HCT116 (cell line): Measurements from ENCODE around the gene DOCK2. TPM values are rescaled to one million over a fixed set of nuclear protein-coding genes. Genes with fewer than 3 reads are reported as not detected.

Source experiments
- ATAC-seq: fragments of 200-7000 bp; cut with Tn5 transposase; 2 replicates; pipeline ENCODE4 v1.9.1; 2020; ENCODE audit warnings: mild to moderate bottlenecking, moderate library complexity
- BruUV-seq: library from RNA; stranded (reverse); fragments of 400-500 nt; replicated peaks from 2 replicates; lab custom pipeline; 2021; lab: Mats Ljungman, UMichigan
- CTCF ChIA-PET: fragments of 300-600 bp; sonication (Branson Sonifier 250); formaldehyde crosslinking; loops from one replicate; lab custom pipeline; 2021; ENCODE audit warnings: antibody characterized with exemption; lab: Charles Lee
- POLR2A ChIA-PET: fragments of 300-600, 350-600 bp; sonication (Branson Sonifier 250); formaldehyde crosslinking; loops from one replicate; lab custom pipeline; 2021; ENCODE audit warnings: antibody characterized with exemption; lab: Charles Lee
- RAD21 ChIA-PET, 2 experiments: fragments of 300-600 bp; sonication (Branson Sonifier 250); formaldehyde crosslinking; loops; one replicate each; lab custom pipeline; 2023; ENCODE audit warnings: low total read pairs in 2 of 2; ENCODE audit not compliant: uncharacterized antibody in 2 of 2, unreplicated experiment in 2 of 2, low non-redundant PET in 1 of 2; lab: Charles Lee
- DNase-seq: peaks from one replicate; pipeline ENCODE4 v3.0.0-alpha.2; 2010; ENCODE audit warnings: low read depth, low spot score
- H2AFZ ChIP-seq: fragments of 200-600 bp; shearing (Covaris generic), sonication (generic); 2 replicates; pipeline ENCODE4 v1.6.1; 2017; ENCODE audit warnings: low read depth, mixed run types, mixed read lengths, antibody characterized with exemption, low read length; ENCODE audit not compliant: poor library complexity, severe bottlenecking
- H3K27ac ChIP-seq: 2 replicates; pipeline ENCODE4 v1.5.1; 2012; ENCODE audit warnings: low read depth, low read length
- H3K27me3 ChIP-seq: fragments of 200-600 bp; sonication (generic); 2 replicates; pipeline ENCODE4 v1.6.1; 2016; ENCODE audit warnings: mixed run types, low read length, mixed read lengths; ENCODE audit not compliant: insufficient read depth
- H3K36me3 ChIP-seq, 2 experiments: fragments of 200-500 bp in 1 of 2; fragments of 200-600 bp in 1 of 2; sonication (Bioruptor generic) in 1 of 2; sonication (generic) in 1 of 2; 2 replicates each; pipeline versions ENCODE4 v1.5.1 to v1.6.1; 2014 to 2016; ENCODE audit warnings: low read length in 2 of 2, inconsistent platforms in 1 of 2, mixed read lengths in 1 of 2, mixed run types in 1 of 2; ENCODE audit not compliant: insufficient read depth in 2 of 2, control insufficient read depth in 1 of 2
- H3K4me1 ChIP-seq, 2 experiments: fragments of 200-600 bp in 1 of 2; sonication (generic) in 1 of 2; 2 replicates each; pipeline versions ENCODE4 v1.5.1 to v1.6.1; 2012 to 2017; ENCODE audit warnings: low read length in 2 of 2, inconsistent platforms in 1 of 2, mild to moderate bottlenecking in 1 of 2, mixed read lengths in 1 of 2, mixed run types in 1 of 2, moderate library complexity in 1 of 2; ENCODE audit not compliant: insufficient read depth in 2 of 2, control insufficient read depth in 1 of 2
- H3K4me2 ChIP-seq: fragments of 200-600 bp; sonication (generic); 2 replicates; pipeline ENCODE4 v1.6.1; 2017; ENCODE audit warnings: mixed run types, low read length, mixed read lengths
- H3K4me3 ChIP-seq, 2 experiments: fragments of 200-600 bp in 1 of 2; sonication (generic) in 1 of 2; replicated peaks in 1 of 2; 2 replicates each; pipeline ENCODE4 v1.5.1; 2011 to 2016; ENCODE audit warnings: low read length in 2 of 2, control low read depth in 1 of 2, low read depth in 1 of 2, mild to moderate bottlenecking in 1 of 2, mixed read lengths in 1 of 2, mixed run types in 1 of 2
- H3K79me2 ChIP-seq: fragments of 200-600 bp; sonication (generic); 2 replicates; pipeline ENCODE4 v1.6.1; 2017; ENCODE audit warnings: mild to moderate bottlenecking, mixed run types, low read length, moderate library complexity, mixed read lengths; ENCODE audit not compliant: insufficient read depth
- H3K9ac ChIP-seq: fragments of 200-600 bp; sonication (generic); 2 replicates; pipeline ENCODE4 v1.6.1; 2016; ENCODE audit warnings: low read length, mixed read lengths
- H3K9me2 ChIP-seq: fragments of 200-600 bp; sonication (generic), shearing (Covaris generic); 2 replicates; pipeline ENCODE4 v1.6.1; 2017; ENCODE audit warnings: mixed run types, mild to moderate bottlenecking, moderate library complexity; ENCODE audit not compliant: insufficient read depth
- H3K9me3 ChIP-seq, 2 experiments: fragments of 200-500 bp in 1 of 2; fragments of 200-600 bp in 1 of 2; sonication (Bioruptor generic) in 1 of 2; sonication (generic) in 1 of 2; 2 replicates each; pipeline ENCODE4 v1.6.1; 2014 to 2017; ENCODE audit warnings: low read length in 2 of 2, mixed read lengths in 2 of 2, inconsistent platforms in 1 of 2, low read depth in 1 of 2, mild to moderate bottlenecking in 1 of 2, mixed run types in 1 of 2, moderate library complexity in 1 of 2; ENCODE audit not compliant: control insufficient read depth in 1 of 2, insufficient read depth in 1 of 2
- H4K20me1 ChIP-seq: fragments of 200-600 bp; sonication (generic), shearing (Covaris generic); 2 replicates; pipeline ENCODE4 v1.6.1; 2017; ENCODE audit warnings: mixed run types, mild to moderate bottlenecking, moderate library complexity; ENCODE audit not compliant: insufficient read depth
- ATF3 ChIP-seq: IDR thresholded peaks from 2 replicates; pipeline ENCODE4 v1.6.1; 2012
- CBX3 ChIP-seq: IDR thresholded peaks from 2 replicates; pipeline ENCODE4 v1.6.1; 2012; ENCODE audit warnings: low read depth
- ELF1 ChIP-seq: IDR thresholded peaks from 2 replicates; pipeline ENCODE4 v1.6.1; 2012; ENCODE audit warnings: low read depth, borderline replicate concordance
- EZH2phosphoT487 ChIP-seq: fragments of 200-600 bp; IDR thresholded peaks from 2 replicates; pipeline ENCODE4 v1.6.1; 2018; ENCODE audit warnings: antibody characterized with exemption, borderline replicate concordance
- FOSL1 ChIP-seq: IDR thresholded peaks from 2 replicates; pipeline ENCODE4 v1.6.1; 2012; ENCODE audit warnings: low read depth
- MAX ChIP-seq: IDR thresholded peaks from 2 replicates; pipeline ENCODE4 v1.6.1; 2012
- TCF7L2 ChIP-seq: IDR thresholded peaks from 2 replicates; pipeline ENCODE4 v1.7.0; 2011; ENCODE audit warnings: borderline replicate concordance, inconsistent platforms; ENCODE audit not compliant: insufficient read depth, insufficient read length; ENCODE audit errors: extremely low read depth
- YY1 ChIP-seq: IDR thresholded peaks from 2 replicates; pipeline ENCODE4 v1.6.1; 2011; ENCODE audit warnings: low read length, low read depth, moderate library complexity, mild to moderate bottlenecking; ENCODE audit not compliant: insufficient replicate concordance; ENCODE audit errors: extremely low read depth
- ZFX ChIP-seq: fragments of 450-650 bp; IDR thresholded peaks from 2 replicates; pipeline ENCODE4 v1.6.1; 2017
- ZNF274 ChIP-seq: fragments of 200-500 bp; sonication (Bioruptor generic); IDR thresholded peaks from 2 replicates; pipeline ENCODE4 v1.6.1; 2014; ENCODE audit warnings: mild to moderate bottlenecking, low read depth, low read length, inconsistent platforms
- intact Hi-C: fragments of 100-400 bp; cut with micrococcal nuclease; formaldehyde crosslinking; loops from 2 replicates; pipeline ENCODE4 v1.10.0; 2022
- total RNA-seq: library from RNA; stranded (reverse); gene quantifications from one replicate; pipeline ENCODE4 v1.2.1, GENCODE V29; 2021; ENCODE audit not compliant: unreplicated experiment

Gene DOCK2
- total RNA-seq, 1 experiment from 2014 or later = 0.89 TPM

- TF ChIP-seq MAX (no peak), FOSL1 (no peak), ATF3 (no peak)
Observed at GRCh38 chr5:169599451-169599850, 37.6 kb upstream of the DOCK2 start (continued).

- no peak overlapping the region for H3K9ac ChIP-seq
- RAD21 ChIA-PET = no interaction called here
Observed at GRCh38 chr5:169602535-169602934, 34.5 kb upstream of the DOCK2 start.

More at GRCh38 chr5:169602535-169602934, 34.5 kb upstream of the DOCK2 start:
- ChIA-PET POLR2A (no interaction called here), CTCF (no interaction called here)
- Histone ChIP-seq H3K9me2 (no peaks in the 10 kb centered on the region), H3K79me2 (no peaks in the 10 kb centered on the region), H3K9me3 (no peaks in the 10 kb centered on the region), H3K36me3 (peaks cover 27 to 39% of the 10 kb centered on the region in 2 experiments), H3K4me2 (no peak overlapping the region), H3K4me1 (no peaks in the 10 kb centered on the region), H3K27me3 (no peaks in the 10 kb centered on the region), H3K4me3 (no peak overlapping the region), H2AFZ (no peak overlapping the region), H3K27ac (no peak overlapping the region), H4K20me1 (no peaks in the 10 kb centered on the region)
- intact Hi-C loops = no loop called here
- DNase-seq (no peak), ATAC-seq (no peak)
- BruUV-seq = no TSS peak
- TF ChIP-seq ZNF274 (no peak), MAX (no peak), EZH2phosphoT487 (no peak), TCF7L2 (no peak), ATF3 (no peak), ZFX (no peak), CBX3 (no peak), FOSL1 (no peak), YY1 (no peak), ELF1 (no peak)
